Measurements from ENCODE around the gene TRANK1. TPM values are rescaled to one million over a fixed set of nuclear protein-coding genes. Genes with fewer than 3 reads are reported as not detected.

Gene TRANK1
- total RNA-seq, 1 donor from 2014 or later = 21.6 TPM

GRCh38 chr3:36875397-36875796, 69.5 kb downstream of the TRANK1 start:
- no peak overlapping the region for H3K4me3 Mint-ChIP-seq (ENCODE audit: unreplicated experiment)
- no peaks in the 10 kb centered on the region for H3K4me1 Mint-ChIP-seq (ENCODE audit: low read depth)
- no peaks in the 10 kb centered on the region for H3K9me3 Mint-ChIP-seq (ENCODE audit: low read depth)
- TF ChIP-seq CTCF (IDR thresholded peaks at IDR 0.05) = no peak
- no peak overlapping the region for H3K27ac Mint-ChIP-seq (ENCODE audit: unreplicated experiment)
- H3K36me3 Mint-ChIP-seq (ENCODE audit: low read depth) = peaks cover 6% of the 10 kb centered on the region
- H3K27me3 Mint-ChIP-seq (ENCODE audit: low read depth) = no peaks in the 10 kb centered on the region
- DNase-seq (ENCODE audit: low spot score) = no peak

- no peak for DNase-seq (ENCODE audit: low spot score)
- no peak for TF ChIP-seq CTCF (IDR thresholded peaks at IDR 0.05)
- H3K36me3 Mint-ChIP-seq (ENCODE audit: low read depth) = peaks cover 8% of the 10 kb centered on the region
Observed at GRCh38 chr3:36874424-36874823, 70.4 kb downstream of the TRANK1 start.

GRCh38 chr3:36871379-36872126, 73.3 kb downstream of the TRANK1 start:
- H3K36me3 Mint-ChIP-seq (ENCODE audit: low read depth) = peaks cover 8% of the 10 kb centered on the region
- no peaks in the 10 kb centered on the region for H3K9me3 Mint-ChIP-seq (ENCODE audit: low read depth)
- no peaks in the 10 kb centered on the region for H3K27me3 Mint-ChIP-seq (ENCODE audit: low read depth)
- H3K4me3 Mint-ChIP-seq (ENCODE audit: unreplicated experiment) = no peak overlapping the region
- DNase-seq (ENCODE audit: low spot score) = no peak
- H3K4me1 Mint-ChIP-seq (ENCODE audit: low read depth) = no peaks in the 10 kb centered on the region
- TF ChIP-seq CTCF (IDR thresholded peaks at IDR 0.05) = no peak
- no peak overlapping the region for H3K27ac Mint-ChIP-seq (ENCODE audit: unreplicated experiment)

More at GRCh38 chr3:36874424-36874823, 70.4 kb downstream of the TRANK1 start:
- Mint-ChIP-seq H3K9me3 (ENCODE audit: low read depth) (no peaks in the 10 kb centered on the region), H3K4me3 (ENCODE audit: unreplicated experiment) (no peak overlapping the region), H3K27me3 (ENCODE audit: low read depth) (no peaks in the 10 kb centered on the region), H3K27ac (ENCODE audit: unreplicated experiment) (no peak overlapping the region), H3K4me1 (ENCODE audit: low read depth) (no peaks in the 10 kb centered on the region)

GRCh38 chr3:36868614-36869436, 76.0 kb downstream of the TRANK1 start:
- Mint-ChIP-seq H3K4me3 (ENCODE audit: unreplicated experiment) (no peak overlapping the region), H3K27me3 (ENCODE audit: low read depth) (no peaks in the 10 kb centered on the region), H3K9me3 (ENCODE audit: low read depth) (no peaks in the 10 kb centered on the region), H3K36me3 (ENCODE audit: low read depth) (peaks cover 4% of the 10 kb centered on the region), H3K4me1 (ENCODE audit: low read depth) (no peaks in the 10 kb centered on the region), H3K27ac (ENCODE audit: unreplicated experiment) (no peak overlapping the region)
- peak; percentile 95 for TF ChIP-seq CTCF (IDR thresholded peaks at IDR 0.05)
- no peak for DNase-seq (ENCODE audit: low spot score)

- no peaks in the 10 kb centered on the region for H3K9me3 Mint-ChIP-seq (ENCODE audit: low read depth)
- H3K36me3 Mint-ChIP-seq (ENCODE audit: low read depth) = peaks cover 9% of the 10 kb centered on the region
- H3K27me3 Mint-ChIP-seq (ENCODE audit: low read depth) = no peaks in the 10 kb centered on the region
- no peaks in the 10 kb centered on the region for H3K4me1 Mint-ChIP-seq (ENCODE audit: low read depth)
- no peak for DNase-seq (ENCODE audit: low spot score)
- no peak overlapping the region for H3K27ac Mint-ChIP-seq (ENCODE audit: unreplicated experiment)
- no peak overlapping the region for H3K4me3 Mint-ChIP-seq (ENCODE audit: unreplicated experiment)
- TF ChIP-seq CTCF (IDR thresholded peaks at IDR 0.05) = no peak
Observed at GRCh38 chr3:36867810-36868209, 77.0 kb downstream of the TRANK1 start.
